Activated CD4-positive, alpha-beta T cell treated with anti-CD3 and anti-CD28 coated beads, Interleukin-2, Interleukin-4, amounts not matched to agents 100 ng/mL and 50 ng/mL, durations not matched to agents 16 hours and 8 hours (primary cell): ENCODE results near the gene AP4E1.
"Not testable (repeated sequence)": the region's sequence is repeated elsewhere in the genome, so short reads cannot be mapped to it uniquely, and the experiment has no call there.

ENCODE experiments used
- DNase-seq: peaks from one replicate; pipeline ENCODE4 v3.0.0-alpha.2; 2020; ENCODE audit warnings: low spot score

The AP4E1 gene

GRCh38 chr15:50908209-50909009 is at the start of gene AP4E1:
TSS of gene AP4E1 (plus strand) at chr15:50908683. CDS start at chr15:50908779, 96 bp downstream.
- DNase-seq = peak; percentile 96

DNA sequence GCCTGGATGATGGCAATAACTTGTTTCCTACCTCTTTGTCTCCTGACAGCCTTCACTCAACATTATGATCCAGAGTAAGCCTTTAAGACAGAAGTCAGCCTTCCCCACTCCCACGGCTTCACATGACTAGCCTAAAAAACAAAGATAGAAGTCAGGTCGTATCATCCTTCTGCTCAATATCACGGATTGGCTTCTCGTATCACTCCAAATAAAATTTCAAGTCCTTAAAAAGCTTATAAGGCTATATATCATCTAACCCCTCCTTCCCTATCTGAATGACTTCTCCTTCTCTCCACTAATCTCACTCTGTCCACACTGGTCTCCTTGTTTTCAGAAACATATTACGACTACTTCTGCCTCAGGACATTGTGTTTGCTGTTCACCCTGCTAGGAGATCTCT is 47.7 kb upstream of the AP4E1 start:
- DNase-seq = no peak

GRCh38 chr15:50862553-50862952 is 45.9 kb upstream of the AP4E1 start:
- DNase-seq = no peak

DNA sequence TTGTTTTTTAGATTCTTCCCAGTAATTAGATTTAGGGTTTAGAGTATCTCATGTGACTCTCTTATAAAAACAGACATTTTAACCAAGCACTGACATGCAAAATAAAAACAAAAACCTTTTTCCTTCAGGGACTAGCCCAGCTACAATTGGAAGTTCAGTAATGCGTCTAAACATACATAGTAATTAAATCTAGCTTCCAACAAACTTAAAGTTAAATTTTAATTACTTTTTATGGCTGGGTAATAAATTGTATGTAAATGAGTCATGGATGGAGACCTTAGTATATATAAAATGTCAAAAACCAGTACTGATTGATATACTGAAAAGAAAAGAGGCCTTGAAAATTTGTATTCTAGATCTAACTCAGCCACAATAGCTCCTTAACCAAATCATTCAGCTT is 43.6 kb upstream of the AP4E1 start:
- no peak for DNase-seq

DNA sequence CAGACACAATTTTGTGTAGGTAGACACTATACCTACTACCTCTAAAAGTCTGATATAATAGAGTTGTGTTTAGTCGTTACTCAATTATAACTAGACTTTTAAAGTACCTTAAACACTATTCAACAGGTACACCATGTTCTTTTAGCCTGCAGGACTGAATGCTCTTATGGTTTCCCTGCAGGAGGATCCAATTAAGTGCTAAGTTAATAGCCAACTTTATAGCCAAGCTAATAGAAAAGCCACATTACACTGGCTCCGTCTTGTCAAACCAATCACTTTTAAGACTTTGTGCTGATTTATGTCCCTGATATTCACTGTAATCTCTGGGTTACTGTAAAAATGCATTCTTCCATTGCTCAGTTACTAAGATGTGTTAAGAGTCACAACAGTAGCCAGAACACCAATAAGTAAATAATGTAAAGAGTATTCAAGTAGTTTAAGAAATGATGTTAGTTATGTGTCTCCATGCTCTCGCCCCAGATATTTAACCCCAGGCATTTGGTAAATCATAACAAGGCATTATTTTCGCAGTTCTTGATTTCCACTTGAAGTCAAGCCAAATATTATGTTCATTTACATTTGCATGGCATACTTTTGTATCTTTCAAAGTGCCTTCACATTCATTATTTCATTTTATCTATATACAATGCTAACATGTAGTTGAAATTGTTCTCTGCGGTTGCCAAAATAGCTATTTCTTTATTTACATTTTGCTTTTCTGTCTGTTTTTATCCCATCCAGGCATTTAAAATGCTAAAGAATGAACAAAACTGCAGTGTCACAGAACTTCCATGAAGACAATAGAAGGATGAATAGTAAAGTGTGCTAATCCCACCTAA is 42.7 kb upstream of the AP4E1 start:
- DNase-seq = no peak

DNA sequence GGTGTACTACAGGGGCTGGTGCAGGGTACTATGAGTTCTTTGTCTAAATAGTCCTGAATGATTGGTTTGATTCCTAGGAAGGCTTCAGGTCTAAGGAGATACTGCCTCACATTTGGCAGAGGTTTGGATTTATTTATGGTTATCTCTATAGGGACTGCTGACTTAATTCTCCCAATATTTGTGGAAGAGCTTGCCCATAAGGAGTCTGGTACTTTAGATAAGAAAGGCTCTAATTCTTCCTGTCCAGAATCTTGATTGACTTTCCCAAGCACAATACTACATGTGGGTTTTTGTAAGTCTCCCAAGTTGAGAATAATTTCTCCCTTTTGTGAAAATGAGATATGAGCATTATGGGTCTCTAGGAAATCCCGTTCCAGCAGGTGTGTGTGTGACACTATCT is 36.7 kb upstream of the AP4E1 start:
- DNase-seq = no peak

DNA sequence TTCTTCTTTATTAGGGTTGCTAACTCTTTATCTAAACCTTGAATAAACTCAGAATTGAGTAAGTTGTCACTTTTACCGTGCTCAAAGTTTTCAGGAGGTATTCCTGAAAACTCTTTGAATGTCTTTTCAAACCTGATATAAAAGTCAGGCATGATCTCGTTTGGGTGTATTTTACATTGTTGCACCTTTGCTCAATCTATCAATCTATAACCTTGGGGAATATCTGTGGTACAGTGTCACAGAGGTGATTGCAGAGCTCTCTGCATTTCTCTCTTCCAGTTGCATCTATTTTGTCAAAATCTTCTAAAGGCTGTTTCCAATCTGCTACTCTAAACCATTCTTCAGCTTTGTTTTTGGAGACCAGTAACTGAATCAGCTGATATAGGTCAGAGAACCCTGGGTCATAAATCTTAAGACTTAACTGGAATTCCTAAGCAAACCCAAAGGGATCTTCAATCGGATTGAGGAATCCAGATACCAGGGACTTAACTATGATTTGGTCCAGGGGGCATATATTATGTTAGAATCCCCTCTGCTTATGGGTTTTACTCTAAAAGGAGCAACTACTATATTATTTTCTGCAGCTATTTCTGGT is 35.6 kb upstream of the AP4E1 start:
- DNase-seq = no peak

GRCh38 chr15:50873935-50874361 is 34.5 kb upstream of the AP4E1 start:
- DNase-seq = no peak

DNA sequence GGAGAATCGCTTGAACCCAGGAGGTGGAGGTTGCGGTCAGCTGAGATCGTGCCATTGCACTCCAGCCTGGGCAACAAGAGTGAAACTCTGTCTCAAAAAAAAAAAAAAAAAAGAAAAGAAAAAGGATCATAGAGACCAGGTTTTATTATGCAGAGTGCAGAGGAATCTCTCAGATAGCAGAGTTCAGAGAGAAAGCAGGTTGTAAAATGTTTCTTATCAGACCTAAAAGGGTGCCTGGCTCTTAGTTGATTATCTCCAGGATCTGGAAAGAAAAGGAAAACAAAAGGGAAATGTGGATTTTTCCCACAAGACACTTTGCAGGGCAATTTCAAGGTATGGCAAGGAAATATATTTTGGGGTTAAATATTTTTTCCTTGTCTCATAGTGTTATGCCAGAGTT is 33.2 kb upstream of the AP4E1 start:
- not testable (repeated sequence) for DNase-seq

DNA sequence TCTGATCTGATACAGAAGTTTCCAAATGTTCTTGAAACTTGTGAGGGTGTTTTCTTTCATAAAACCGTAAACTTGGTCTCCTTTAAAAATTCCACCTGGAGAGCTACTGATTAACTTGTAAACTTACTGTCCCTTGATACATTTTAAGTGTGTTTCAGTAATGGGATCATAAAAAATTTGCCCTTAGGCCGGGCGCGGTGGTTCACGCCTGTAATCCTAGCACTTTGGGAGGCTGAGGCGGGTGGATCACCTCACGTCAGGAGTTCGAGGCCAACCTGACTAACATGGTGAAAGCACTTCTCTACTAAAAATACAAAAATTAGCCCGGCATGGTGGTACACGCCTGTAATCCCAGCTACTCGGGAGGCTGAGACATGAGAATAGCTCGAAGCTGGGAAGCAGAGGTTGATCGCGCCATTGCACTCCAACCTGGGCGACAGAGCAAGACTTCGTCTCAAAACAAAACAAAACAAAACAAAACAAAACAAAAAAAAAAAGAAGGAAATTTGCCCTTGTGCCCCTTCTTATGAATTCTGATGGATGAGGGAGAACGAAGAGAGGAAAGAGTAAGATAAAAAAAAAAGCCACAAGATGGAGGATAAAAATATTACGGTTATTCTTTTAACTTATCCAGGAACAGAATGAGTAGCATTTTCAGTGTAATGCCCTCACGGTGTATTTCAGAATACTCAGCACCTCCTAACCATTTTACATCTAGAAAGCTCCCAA is 32.1 kb upstream of the AP4E1 start:
- DNase-seq = no peak

GRCh38 chr15:50876989-50877360 is 31.5 kb upstream of the AP4E1 start:
- peak; percentile 87 for DNase-seq

DNA sequence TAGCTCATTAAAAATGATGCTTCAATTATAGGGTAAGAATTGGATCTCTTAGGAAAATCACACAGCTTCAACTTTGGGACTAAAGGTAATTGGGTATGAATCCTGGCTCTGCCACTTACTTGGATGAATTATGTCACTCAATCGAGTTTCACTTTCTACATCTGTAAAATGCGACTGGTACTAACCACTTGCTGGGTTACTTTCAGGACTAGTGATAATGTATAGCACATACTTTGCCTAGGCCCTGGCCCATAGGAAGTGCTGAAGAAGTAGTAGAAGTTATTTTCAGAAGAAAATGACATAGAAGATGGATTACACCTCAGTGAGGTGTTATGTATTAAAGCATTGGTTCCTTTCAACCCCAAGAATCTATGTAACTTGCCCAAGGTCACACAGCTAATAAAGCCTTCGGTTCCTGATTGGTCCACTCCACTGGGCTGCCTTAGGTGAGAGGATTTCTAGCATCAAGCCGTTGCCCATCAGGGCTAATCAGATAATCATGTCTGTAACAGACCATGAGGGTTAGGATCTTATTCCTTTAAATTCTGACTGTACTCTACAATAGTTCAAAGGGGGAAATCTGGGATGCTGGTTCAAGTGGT is 29.4 kb upstream of the AP4E1 start:
- peak; percentile 79 for DNase-seq

GRCh38 chr15:50880206-50880605 is 28.3 kb upstream of the AP4E1 start:
- DNase-seq = no peak

DNA sequence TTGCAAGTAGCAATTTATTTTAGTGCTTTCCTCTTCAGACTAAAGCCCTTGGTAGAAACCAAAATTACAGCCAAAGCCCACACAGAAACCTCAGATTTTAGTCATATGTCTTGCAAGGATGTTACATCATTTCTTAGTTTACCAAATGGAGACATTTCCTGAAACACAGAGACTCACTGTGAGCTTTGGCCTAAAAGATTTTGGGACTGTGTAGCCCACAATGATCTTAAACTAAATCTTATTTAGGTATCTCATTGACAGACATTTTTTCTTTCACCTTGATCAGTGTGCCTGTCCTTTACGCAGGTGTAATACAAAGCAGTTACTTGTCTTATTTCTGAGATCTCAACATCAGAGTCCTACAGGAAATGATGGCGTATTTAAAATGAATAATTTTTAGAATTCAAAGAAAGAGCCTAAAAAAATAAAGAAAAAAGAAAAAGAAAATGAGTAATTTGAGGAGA is 27.8 kb upstream of the AP4E1 start:
- DNase-seq = peak; percentile 83

- peak; percentile 37 for DNase-seq
Measured at GRCh38 chr15:50881121-50882048, 27.1 kb upstream of the AP4E1 start.

GRCh38 chr15:50883903-50884302 is 24.6 kb upstream of the AP4E1 start:
- DNase-seq = peak; percentile 68

DNA sequence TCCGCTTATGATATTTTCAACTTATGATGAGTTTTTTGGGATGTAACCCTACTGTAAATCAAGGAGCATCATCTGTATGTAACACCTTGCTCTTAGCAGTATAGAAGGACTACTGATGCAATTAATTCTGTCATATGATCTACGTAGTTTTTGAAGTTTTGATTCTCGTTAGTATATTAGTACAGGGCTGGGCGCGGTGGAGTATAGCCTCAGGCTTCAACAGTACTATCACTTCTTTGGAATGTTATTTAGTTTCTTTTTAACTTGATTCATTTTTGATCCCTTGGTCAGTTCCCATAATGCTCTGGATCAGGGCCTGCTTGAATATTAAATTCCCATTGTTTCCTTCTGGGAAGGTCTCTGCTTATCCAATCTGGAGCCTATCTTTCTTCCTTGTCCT is 23.9 kb upstream of the AP4E1 start:
- no peak for DNase-seq

- no peak for DNase-seq
Measured at GRCh38 chr15:50886139-50886467, 22.4 kb upstream of the AP4E1 start.

DNA sequence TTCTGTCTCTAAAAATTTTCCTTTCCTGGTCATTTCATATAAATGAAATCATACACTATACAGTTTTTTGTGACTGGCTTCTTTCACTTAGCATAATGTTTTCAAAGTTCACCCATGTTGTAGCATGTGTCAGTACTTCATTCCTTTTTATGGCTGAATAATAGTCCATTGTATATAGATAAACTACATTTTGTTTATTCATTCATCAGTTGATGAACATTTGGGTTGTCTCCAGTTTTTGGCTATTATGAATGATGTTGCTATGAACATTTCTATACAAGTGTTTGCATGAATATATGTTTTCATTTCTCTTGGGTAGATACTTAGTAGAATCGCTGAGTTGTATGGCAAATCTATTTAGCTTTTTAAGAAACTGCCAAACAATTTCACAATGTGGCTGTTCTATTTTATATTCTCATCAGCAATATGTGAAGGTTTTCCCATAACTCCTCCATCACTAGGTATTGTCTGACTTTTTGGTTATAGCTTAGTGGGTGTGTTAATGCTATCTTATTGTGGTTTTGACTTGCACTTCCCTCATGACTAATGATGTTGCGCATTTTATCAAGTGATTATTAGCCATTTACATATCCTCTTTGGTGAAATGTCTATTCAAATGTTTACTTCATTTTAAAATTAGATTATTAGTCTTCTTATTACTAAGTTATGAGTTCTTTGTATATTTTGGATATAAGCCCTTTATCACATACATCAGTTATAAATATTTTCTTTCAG is 21.7 kb upstream of the AP4E1 start:
- no peak for DNase-seq

- no peak for DNase-seq
Measured at GRCh38 chr15:50888054-50888453, 20.4 kb upstream of the AP4E1 start.
